Measurements from ENCODE around the gene RARB. TPM values are rescaled to one million over a fixed set of nuclear protein-coding genes. Genes with fewer than 3 reads are reported as not detected.

The RARB gene
- total RNA-seq, 3 donors from 2014 or later = 0.18 TPM; not detected in 2

GRCh38 chr3:25563601-25564000 lies 135.5 kb downstream of the RARB start:
- H3K27me3 Mint-ChIP-seq (ENCODE audit: low read depth) = no peaks in the 10 kb centered on the region
- H3K36me3 Mint-ChIP-seq (ENCODE audit: insufficient read depth) = no peaks in the 10 kb centered on the region
- no peaks in the 10 kb centered on the region for H3K9me3 Mint-ChIP-seq
- H3K4me1 Mint-ChIP-seq (ENCODE audit: low read depth) = no peaks in the 10 kb centered on the region
- H3K4me3 Mint-ChIP-seq = no peak overlapping the region
- ATAC-seq (no peak), DNase-seq (no peak)

DNA sequence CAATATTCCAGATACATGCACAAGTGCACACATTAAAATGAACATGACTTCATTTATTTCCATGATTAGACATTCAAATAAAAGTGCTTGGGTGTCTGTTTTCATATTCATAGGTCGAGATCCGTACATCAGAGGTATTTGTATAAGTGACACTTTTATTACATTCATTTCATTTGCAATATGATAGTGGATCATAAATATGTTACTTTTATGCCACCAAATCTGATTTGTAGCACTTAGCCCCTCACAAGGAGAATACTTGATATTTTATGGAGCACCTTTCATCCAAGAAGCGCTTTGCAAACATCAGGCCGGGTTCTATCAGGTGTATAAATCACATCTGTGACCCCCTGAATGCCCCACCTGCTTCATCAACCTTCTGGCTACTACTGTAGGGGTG lies 136.0 kb downstream of the RARB start:
- no peak overlapping the region for H3K4me3 Mint-ChIP-seq
- H3K9me3 Mint-ChIP-seq = no peaks in the 10 kb centered on the region
- DNase-seq (no peak), ATAC-seq (no peak)
- no peaks in the 10 kb centered on the region for H3K4me1 Mint-ChIP-seq (ENCODE audit: low read depth)
- H3K27me3 Mint-ChIP-seq (ENCODE audit: low read depth) = no peaks in the 10 kb centered on the region
- no peaks in the 10 kb centered on the region for H3K36me3 Mint-ChIP-seq (ENCODE audit: insufficient read depth)

GRCh38 chr3:25565807-25566206 lies 137.7 kb downstream of the RARB start:
- Mint-ChIP-seq H3K27me3 (ENCODE audit: low read depth) (no peaks in the 10 kb centered on the region), H3K4me3 (no peak overlapping the region), H3K4me1 (ENCODE audit: low read depth) (no peaks in the 10 kb centered on the region), H3K36me3 (ENCODE audit: insufficient read depth) (no peaks in the 10 kb centered on the region), H3K9me3 (no peaks in the 10 kb centered on the region)
- DNase-seq = no peak
- ATAC-seq = no peak

GRCh38 chr3:25566358-25566920 lies 138.4 kb downstream of the RARB start:
- Mint-ChIP-seq H3K4me3 (no peak overlapping the region), H3K36me3 (ENCODE audit: insufficient read depth) (no peaks in the 10 kb centered on the region), H3K4me1 (ENCODE audit: low read depth) (no peaks in the 10 kb centered on the region), H3K9me3 (no peaks in the 10 kb centered on the region), H3K27me3 (ENCODE audit: low read depth) (no peaks in the 10 kb centered on the region)
- DNase-seq = no peak
- ATAC-seq = no peak

DNA sequence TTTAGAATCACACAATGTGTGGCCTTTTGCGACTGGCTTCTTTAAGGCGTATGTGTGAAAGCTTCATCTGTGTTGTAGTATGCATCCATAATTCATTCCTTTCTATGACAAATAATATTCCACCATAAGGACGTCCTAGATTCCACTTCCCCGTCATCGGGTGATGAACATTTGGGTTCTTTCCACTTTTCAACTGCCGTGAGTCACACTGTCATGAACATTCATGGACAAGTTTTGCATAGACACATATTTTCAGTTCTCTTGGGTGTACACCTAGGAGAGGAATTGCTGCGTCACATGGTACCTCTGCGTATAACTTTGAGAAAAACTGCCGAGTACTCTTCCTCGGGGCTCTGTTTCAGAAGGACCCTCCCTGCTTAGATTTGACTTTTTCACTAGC lies 139.3 kb downstream of the RARB start:
- H3K4me1 Mint-ChIP-seq (ENCODE audit: low read depth) = no peaks in the 10 kb centered on the region
- H3K36me3 Mint-ChIP-seq (ENCODE audit: insufficient read depth) = no peaks in the 10 kb centered on the region
- no peaks in the 10 kb centered on the region for H3K27me3 Mint-ChIP-seq (ENCODE audit: low read depth)
- no peaks in the 10 kb centered on the region for H3K9me3 Mint-ChIP-seq
- DNase-seq (no peak), ATAC-seq (no peak)
- H3K4me3 Mint-ChIP-seq = no peak overlapping the region

DNA sequence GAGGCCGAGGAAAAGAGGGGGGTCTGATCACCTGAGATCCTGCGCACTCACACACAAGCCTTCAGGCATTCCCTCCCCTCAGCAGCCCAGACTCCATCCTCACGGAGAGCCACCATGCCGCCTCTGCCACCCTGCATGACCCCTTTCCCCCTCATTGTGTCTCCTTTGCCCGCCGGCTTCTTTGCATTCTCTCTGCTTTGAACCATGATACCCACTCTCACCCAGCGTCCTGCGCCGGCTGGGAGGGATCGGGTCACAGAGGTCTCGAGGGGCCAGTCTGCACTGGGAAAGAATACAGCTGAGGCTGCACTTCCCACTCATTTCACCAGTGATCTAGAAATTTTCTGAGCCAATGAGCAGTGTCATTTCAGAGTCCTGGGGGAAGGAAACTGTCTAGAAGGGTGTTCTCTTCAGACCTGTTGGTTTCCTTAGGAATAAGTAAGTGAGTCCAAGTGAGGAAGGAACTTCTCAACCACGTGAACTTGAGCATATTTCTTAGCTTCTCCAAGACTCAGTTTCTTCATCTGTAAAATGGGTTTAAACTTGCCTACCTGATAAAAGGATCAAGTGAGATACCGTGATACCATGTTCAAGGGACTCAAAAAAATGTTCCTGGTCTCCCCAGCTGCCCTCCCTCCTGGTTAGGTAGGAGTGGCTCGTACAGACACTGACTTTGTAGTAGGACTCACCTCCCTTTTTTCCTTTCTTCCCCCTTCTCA lies 139.9 kb downstream of the RARB start:
- no peaks in the 10 kb centered on the region for H3K4me1 Mint-ChIP-seq (ENCODE audit: low read depth)
- DNase-seq (no peak), ATAC-seq (no peak)
- no peak overlapping the region for H3K4me3 Mint-ChIP-seq
- H3K36me3 Mint-ChIP-seq (ENCODE audit: insufficient read depth) = no peaks in the 10 kb centered on the region
- H3K9me3 Mint-ChIP-seq = no peaks in the 10 kb centered on the region
- H3K27me3 Mint-ChIP-seq (ENCODE audit: low read depth) = no peaks in the 10 kb centered on the region

DNA sequence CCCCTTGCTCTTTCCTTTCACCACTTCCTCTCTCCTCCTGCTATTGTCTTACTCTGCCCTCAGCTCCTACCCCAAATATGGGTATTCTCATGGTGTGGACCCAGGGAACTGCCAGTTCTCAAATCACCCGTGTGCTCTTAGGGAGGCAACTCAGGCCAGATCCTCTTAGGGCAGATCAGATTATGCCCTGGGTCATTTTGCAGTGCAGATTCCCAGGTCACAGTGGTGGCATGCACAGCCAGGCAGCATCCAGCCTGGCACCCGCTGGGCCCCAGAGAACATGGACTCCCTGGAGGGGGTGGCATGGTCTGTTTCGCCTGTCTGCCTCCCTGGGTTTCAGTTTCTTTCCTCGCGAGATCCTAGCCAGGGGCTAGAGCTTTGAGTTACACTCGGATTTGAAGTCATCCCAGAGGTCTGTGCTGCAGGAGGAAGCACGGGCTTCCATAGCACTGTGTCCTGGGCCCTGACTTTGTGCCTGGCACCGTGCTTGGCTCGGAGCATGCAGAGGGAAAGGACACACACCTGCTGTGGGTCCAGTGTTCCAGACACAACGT lies 140.5 kb downstream of the RARB start:
- DNase-seq (no peak), ATAC-seq (no peak)
- Mint-ChIP-seq H3K36me3 (ENCODE audit: insufficient read depth) (no peaks in the 10 kb centered on the region), H3K4me1 (ENCODE audit: low read depth) (no peaks in the 10 kb centered on the region), H3K9me3 (no peaks in the 10 kb centered on the region), H3K27me3 (ENCODE audit: low read depth) (no peaks in the 10 kb centered on the region), H3K4me3 (no peak overlapping the region)

- Mint-ChIP-seq H3K4me1 (ENCODE audit: low read depth) (no peaks in the 10 kb centered on the region), H3K27me3 (ENCODE audit: low read depth) (no peaks in the 10 kb centered on the region)
- DNase-seq = no peak
These were observed 143.2 kb downstream of the RARB start for GRCh38 chr3:25571285-25571684.

GRCh38 chr3:25572336-25572735 lies 144.3 kb downstream of the RARB start:
- Mint-ChIP-seq H3K9me3 (no peaks in the 10 kb centered on the region), H3K4me3 (no peak overlapping the region), H3K27me3 (ENCODE audit: low read depth) (no peaks in the 10 kb centered on the region), H3K4me1 (ENCODE audit: low read depth) (no peaks in the 10 kb centered on the region), H3K36me3 (ENCODE audit: insufficient read depth) (no peaks in the 10 kb centered on the region)
- no peak for DNase-seq
- no peak for ATAC-seq

More at GRCh38 chr3:25571285-25571684, 143.2 kb downstream of the RARB start:
- no peaks in the 10 kb centered on the region for H3K36me3 Mint-ChIP-seq (ENCODE audit: insufficient read depth)
- ATAC-seq = no peak
- H3K4me3 Mint-ChIP-seq = no peak overlapping the region
- no peaks in the 10 kb centered on the region for H3K9me3 Mint-ChIP-seq

DNA sequence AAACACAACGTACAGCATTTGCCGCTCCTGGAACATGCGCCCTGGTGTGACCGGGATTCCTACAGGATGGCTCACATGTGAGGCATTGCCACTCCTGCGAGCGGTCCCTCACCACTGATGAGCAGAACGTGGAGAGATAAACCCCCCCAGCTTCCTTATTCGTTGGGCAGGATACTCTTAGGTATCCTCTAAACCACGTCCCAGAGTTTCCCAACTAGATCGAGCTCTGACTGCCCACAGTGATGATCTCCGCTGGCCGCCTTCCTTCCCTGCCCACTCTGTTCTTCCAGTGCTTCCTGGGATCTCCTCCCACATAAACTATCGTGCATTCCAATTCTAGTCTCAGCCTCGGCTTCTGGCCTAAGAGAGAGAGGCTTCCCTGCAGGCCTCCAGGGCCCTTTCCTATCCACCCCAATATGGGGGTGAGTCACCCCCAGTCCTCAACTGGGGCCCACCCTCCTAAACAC lies 144.9 kb downstream of the RARB start:
- no peaks in the 10 kb centered on the region for H3K9me3 Mint-ChIP-seq
- H3K36me3 Mint-ChIP-seq (ENCODE audit: insufficient read depth) = no peaks in the 10 kb centered on the region
- DNase-seq (no peak), ATAC-seq (no peak)
- H3K4me3 Mint-ChIP-seq = no peak overlapping the region
- H3K4me1 Mint-ChIP-seq (ENCODE audit: low read depth) = no peaks in the 10 kb centered on the region
- peaks cover 1% of the 10 kb centered on the region for H3K27me3 Mint-ChIP-seq (ENCODE audit: low read depth)

DNA sequence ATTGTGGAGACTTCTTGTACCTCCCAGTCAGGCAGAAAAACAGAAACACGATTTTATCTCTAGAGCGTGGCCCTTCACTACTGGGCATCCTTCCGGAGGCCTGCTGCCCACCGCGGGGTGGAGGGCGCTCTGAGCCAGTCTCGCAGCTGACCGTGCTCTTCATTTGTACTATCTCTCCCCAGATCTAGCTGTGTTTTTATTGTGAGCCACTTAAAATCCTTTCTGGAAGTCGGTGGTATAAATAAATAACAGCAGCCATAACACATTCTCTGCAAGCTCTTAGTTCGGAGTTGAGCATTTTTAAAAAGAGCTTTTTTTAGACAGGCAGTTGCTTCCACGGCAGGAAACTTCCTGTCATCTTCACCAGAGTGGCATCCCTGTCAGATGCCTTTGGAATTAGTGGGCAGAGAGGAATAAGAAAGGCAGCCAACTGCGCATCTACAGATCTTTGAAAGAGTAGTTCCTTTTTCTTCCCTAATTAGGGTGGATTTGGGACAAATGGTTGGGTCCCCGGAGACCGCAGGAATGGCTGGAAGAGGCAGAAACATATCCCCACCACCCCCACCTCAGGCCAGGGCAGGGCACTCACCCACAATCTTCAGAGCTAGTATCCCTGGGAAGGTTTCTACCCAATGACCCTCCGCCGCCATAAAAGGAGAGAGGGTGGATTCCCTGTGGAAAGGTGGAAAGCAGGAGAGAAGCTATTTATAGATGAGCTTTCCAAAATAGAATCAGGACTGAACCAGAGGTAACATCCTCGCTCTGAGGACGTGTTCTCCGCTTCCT lies 145.5 kb downstream of the RARB start:
- H3K27me3 Mint-ChIP-seq (ENCODE audit: low read depth) = peaks cover 2% of the 10 kb centered on the region

GRCh38 chr3:25574172-25574765 lies 146.2 kb downstream of the RARB start:
- no peaks in the 10 kb centered on the region for H3K9me3 Mint-ChIP-seq
- H3K4me1 Mint-ChIP-seq (ENCODE audit: low read depth) = no peaks in the 10 kb centered on the region
- DNase-seq = no peak
- H3K36me3 Mint-ChIP-seq (ENCODE audit: insufficient read depth) = no peaks in the 10 kb centered on the region
- no peak overlapping the region for H3K4me3 Mint-ChIP-seq
- no peak for ATAC-seq
- H3K27me3 Mint-ChIP-seq (ENCODE audit: low read depth) = peaks cover 2% of the 10 kb centered on the region

More for the DNA sequence above, 145.5 kb downstream of the RARB start:
- Mint-ChIP-seq H3K4me3 (no peak overlapping the region), H3K9me3 (no peaks in the 10 kb centered on the region), H3K36me3 (ENCODE audit: insufficient read depth) (no peaks in the 10 kb centered on the region), H3K4me1 (ENCODE audit: low read depth) (no peaks in the 10 kb centered on the region)
- no peak for DNase-seq
- ATAC-seq = no peak

- Mint-ChIP-seq H3K4me3 (no peak overlapping the region), H3K36me3 (ENCODE audit: insufficient read depth) (no peaks in the 10 kb centered on the region), H3K9me3 (no peaks in the 10 kb centered on the region), H3K4me1 (ENCODE audit: low read depth) (no peaks in the 10 kb centered on the region), H3K27me3 (ENCODE audit: low read depth) (peaks cover 2% of the 10 kb centered on the region)
- DNase-seq (no peak), ATAC-seq (no peak)
These were observed 146.9 kb downstream of the RARB start for GRCh38 chr3:25575001-25575400.

DNA sequence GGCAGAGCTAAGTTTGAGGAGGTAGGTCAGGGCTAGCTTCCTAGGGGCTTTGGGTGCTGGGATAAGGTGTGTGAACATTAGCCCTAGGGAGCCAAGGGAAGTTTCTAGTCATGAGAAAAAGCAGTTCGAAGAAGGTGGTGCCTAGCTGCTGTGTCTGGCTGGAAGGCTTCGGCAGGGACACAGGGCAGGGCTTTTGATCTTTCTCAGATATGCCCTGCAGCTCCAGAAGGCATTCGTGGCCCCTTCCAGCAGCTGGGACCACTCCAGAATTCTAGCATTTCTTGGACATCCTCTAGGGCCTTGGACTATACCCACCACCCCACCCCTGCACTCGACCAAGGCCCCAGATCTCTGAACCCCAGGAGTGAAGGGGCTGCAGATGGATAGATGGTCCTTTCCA lies 148.1 kb downstream of the RARB start:
- Mint-ChIP-seq H3K4me1 (ENCODE audit: low read depth) (no peaks in the 10 kb centered on the region), H3K36me3 (ENCODE audit: insufficient read depth) (no peaks in the 10 kb centered on the region), H3K4me3 (no peak overlapping the region), H3K9me3 (no peaks in the 10 kb centered on the region), H3K27me3 (ENCODE audit: low read depth) (peaks cover 2% of the 10 kb centered on the region)
- ATAC-seq (no peak), DNase-seq (no peak)

All from activated T-cell treated with anti-CD3 and anti-CD28 coated beads, Interleukin-2, amount 50 U/mL, for 4 hours (primary cell).